Uterus (tissue), 4 donors: ENCODE measurements around the gene CAMSAP3. TPM values are rescaled to one million over a fixed set of nuclear protein-coding genes. Genes with fewer than 3 reads are reported as not detected.

Source experiments
- DNase-seq, 2 donors: peaks; one replicate each; pipeline ENCODE4 v3.0.0-alpha.2; 2019 to 2020
- H3K27ac ChIP-seq, 2 donors: fragments of 200-600 bp; sonication (generic); 1 replicate in 1 of 2; 2 replicates in 1 of 2; pipeline ENCODE4 v1.5.1; 2016 to 2018
- H3K27me3 ChIP-seq, 2 donors: fragments of 200-600 bp; sonication (generic); one replicate each; pipeline ENCODE4 v1.5.1; 2018 to 2019; ENCODE audit warnings: control low read depth in 1 of 2
- H3K36me3 ChIP-seq, 2 donors: fragments of 200-600 bp; sonication (generic); one replicate each; pipeline ENCODE4 v1.5.1; 2019; ENCODE audit warnings: control low read depth in 1 of 2
- H3K4me1 ChIP-seq, 2 donors: fragments of 200-600 bp; sonication (generic); one replicate each; pipeline ENCODE4 v1.5.1; 2018 to 2019; ENCODE audit warnings: control low read depth in 1 of 2
- H3K4me3 ChIP-seq, 2 donors: fragments of 200-600 bp; sonication (generic); 1 replicate in 1 of 2; 2 replicates in 1 of 2; pipeline ENCODE4 v1.5.1; 2018 to 2019; ENCODE audit warnings: mild to moderate bottlenecking in 1 of 2
- H3K9me3 ChIP-seq, 2 donors: fragments of 200-600 bp; sonication (generic); one replicate each; pipeline ENCODE4 v1.5.1; 2019; ENCODE audit warnings: control low read depth in 1 of 2
- CTCF ChIP-seq, 4 experiments: fragments of 200-600 bp in 2 of 4; fragments of 450-650 bp in 2 of 4; sonication (generic) in 2 of 4; IDR thresholded peaks; one replicate each; pipeline ENCODE4 v1.5.1; 2016 to 2019; ENCODE audit warnings: antibody characterized with exemption in 4 of 4, mild to moderate bottlenecking in 2 of 4, moderate library complexity in 1 of 4
- POLR2A ChIP-seq, 2 donors: fragments of 450-650 bp; IDR thresholded peaks; one replicate each; pipeline ENCODE4 v1.6.1; 2016; ENCODE audit warnings: antibody characterized with exemption in 2 of 2, mild to moderate bottlenecking in 1 of 2, moderate library complexity in 1 of 2
- intact Hi-C: fragments of 100-400 bp; cut with DNase I; formaldehyde crosslinking; loops from one replicate; pipeline ENCODE4 v1.15.1; 2023; ENCODE audit warnings: low total_unique reads
- total RNA-seq, 4 donors: library from RNA; depleted of rRNA in 3 of 4; stranded (reverse); fragments of >200 nt in 3 of 4; gene quantifications; one replicate each; pipeline versions ENCODE4 v1.1.0 to v1.2.4, GENCODE V29; 2014 to 2023
- donor health status: DM: yes; HTN: yes; CAD: no.

The CAMSAP3 gene
- total RNA-seq, 4 donors from 2014 or later = 0.26 to 3.5 (median 0.47) TPM

- Histone ChIP-seq H3K4me1 (no peaks in the 10 kb centered on the region), H3K9me3 (no peaks in the 10 kb centered on the region), H3K4me3 (no peak overlapping the region), H3K36me3 (no peaks in the 10 kb centered on the region), H3K27ac (no peak overlapping the region), H3K27me3 (no peaks in the 10 kb centered on the region)
- intact Hi-C loops = no loop called here
- TF ChIP-seq CTCF (IDR thresholded peaks at IDR 0.05) (no peak), POLR2A (IDR thresholded peaks at IDR 0.05) (no peak)
- DNase-seq = no peak
Measured at GRCh38 chr19:7556696-7557315, 38.9 kb upstream of the CAMSAP3 start.

GRCh38 chr19:7558667-7559066 lies 37.0 kb upstream of the CAMSAP3 start:
- no peaks in the 10 kb centered on the region for H3K27me3 ChIP-seq
- H3K4me1 ChIP-seq = no peaks in the 10 kb centered on the region
- TF ChIP-seq CTCF (IDR thresholded peaks at IDR 0.05) = no peak
- TF ChIP-seq POLR2A (IDR thresholded peaks at IDR 0.05) = no peak
- DNase-seq = no peak
- H3K4me3 ChIP-seq = no peak overlapping the region
- H3K36me3 ChIP-seq = no peaks in the 10 kb centered on the region
- no peaks in the 10 kb centered on the region for H3K9me3 ChIP-seq
- no peak overlapping the region for H3K27ac ChIP-seq
- intact Hi-C loops = no loop called here

- intact Hi-C loops = no loop called here
- H3K27ac ChIP-seq = no peak overlapping the region
- no peak for TF ChIP-seq POLR2A (IDR thresholded peaks at IDR 0.05)
- TF ChIP-seq CTCF (IDR thresholded peaks at IDR 0.05) = no peak
- no peaks in the 10 kb centered on the region for H3K27me3 ChIP-seq
- DNase-seq = no peak
- no peaks in the 10 kb centered on the region for H3K36me3 ChIP-seq
- no peaks in the 10 kb centered on the region for H3K4me1 ChIP-seq
- no peak overlapping the region for H3K4me3 ChIP-seq
- H3K9me3 ChIP-seq = no peaks in the 10 kb centered on the region
Measured at GRCh38 chr19:7559102-7559501, 36.6 kb upstream of the CAMSAP3 start.

GRCh38 chr19:7560255-7560654 lies 35.4 kb upstream of the CAMSAP3 start:
- no peak overlapping the region for H3K4me3 ChIP-seq
- no peaks in the 10 kb centered on the region for H3K4me1 ChIP-seq
- no peak for TF ChIP-seq CTCF (IDR thresholded peaks at IDR 0.05)
- TF ChIP-seq POLR2A (IDR thresholded peaks at IDR 0.05) = no peak
- H3K27me3 ChIP-seq = no peaks in the 10 kb centered on the region
- no peak for DNase-seq
- H3K27ac ChIP-seq = no peak overlapping the region
- H3K9me3 ChIP-seq = no peaks in the 10 kb centered on the region
- H3K36me3 ChIP-seq = no peaks in the 10 kb centered on the region
- intact Hi-C loops = no loop called here

GRCh38 chr19:7561325-7561724 lies 34.3 kb upstream of the CAMSAP3 start:
- no peaks in the 10 kb centered on the region for H3K36me3 ChIP-seq
- no peak for DNase-seq
- no peaks in the 10 kb centered on the region for H3K27me3 ChIP-seq
- TF ChIP-seq POLR2A (IDR thresholded peaks at IDR 0.05) = no peak
- no peak for TF ChIP-seq CTCF (IDR thresholded peaks at IDR 0.05)
- H3K4me1 ChIP-seq = no peaks in the 10 kb centered on the region
- intact Hi-C loops = no loop called here
- H3K27ac ChIP-seq = no peak overlapping the region
- no peaks in the 10 kb centered on the region for H3K9me3 ChIP-seq
- no peak overlapping the region for H3K4me3 ChIP-seq
